GM19372 (cell line): Measurements from ENCODE around the gene RNF138.
"Not testable (repeated sequence)": the region's sequence is repeated elsewhere in the genome, so short reads cannot be mapped to it uniquely, and the experiment has no call there.

Experiments used
- ATAC-seq: cut with Tn5 transposase; IDR thresholded peaks from one replicate; pipeline ENCODE4 v1.9.1; 2021; ENCODE audit warnings: mild to moderate bottlenecking, low read depth, moderate library complexity; ENCODE audit not compliant: unreplicated experiment

The RNF138 gene

GRCh38 chr18:32167980-32168730, 76.5 kb downstream of the RNF138 start:
- ATAC-seq, result no peak

- ATAC-seq, result no peak
Measured at GRCh38 chr18:32173654-32174053, 82.0 kb downstream of the RNF138 start.

GRCh38 chr18:32174719-32175118, 83.0 kb downstream of the RNF138 start:
- no peak for ATAC-seq

GRCh38 chr18:32175265-32175664, 83.6 kb downstream of the RNF138 start:
- no peak for ATAC-seq

- ATAC-seq, result not testable (repeated sequence)
Measured at GRCh38 chr18:32176745-32177144, 85.1 kb downstream of the RNF138 start.

DNA sequence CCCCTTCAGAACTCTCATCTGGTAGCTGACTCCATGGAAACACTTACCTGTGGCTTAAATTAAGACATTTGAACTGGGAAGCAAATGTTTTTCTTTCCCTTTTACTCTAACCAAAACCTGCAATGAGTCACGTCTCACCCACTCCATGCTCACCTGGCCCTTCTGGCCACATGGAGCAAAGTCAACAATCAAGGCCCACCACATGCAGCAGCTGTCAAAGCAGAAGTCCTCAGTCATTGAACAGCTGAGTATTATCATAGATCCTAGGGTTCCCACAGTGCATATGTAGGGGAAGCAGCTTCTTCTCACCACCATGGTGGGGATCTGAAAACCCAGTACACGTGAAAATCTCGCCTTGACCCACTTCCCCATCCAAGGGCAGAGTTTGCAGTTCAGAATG, 85.9 kb downstream of the RNF138 start:
- ATAC-seq, result no peak
